HuH-7.5 (cell line): Measurements from ENCODE around the gene LBHD2.
"Not testable (repeated sequence)": the region's sequence is repeated elsewhere in the genome, so short reads cannot be mapped to it uniquely, and the experiment has no call there.

Experiments used
- DNase-seq: peaks from one replicate; pipeline ENCODE4 v3.0.0; 2011; ENCODE audit warnings: low spot score

Gene LBHD2

GRCh38 chr14:103084021-103084919, at the start of gene LBHD2:
Gene LBHD2, plus strand, starts transcription at chr14:103084210. Its CDS starts 1,803 bp downstream, at chr14:103086013.
- no peak for DNase-seq

DNA sequence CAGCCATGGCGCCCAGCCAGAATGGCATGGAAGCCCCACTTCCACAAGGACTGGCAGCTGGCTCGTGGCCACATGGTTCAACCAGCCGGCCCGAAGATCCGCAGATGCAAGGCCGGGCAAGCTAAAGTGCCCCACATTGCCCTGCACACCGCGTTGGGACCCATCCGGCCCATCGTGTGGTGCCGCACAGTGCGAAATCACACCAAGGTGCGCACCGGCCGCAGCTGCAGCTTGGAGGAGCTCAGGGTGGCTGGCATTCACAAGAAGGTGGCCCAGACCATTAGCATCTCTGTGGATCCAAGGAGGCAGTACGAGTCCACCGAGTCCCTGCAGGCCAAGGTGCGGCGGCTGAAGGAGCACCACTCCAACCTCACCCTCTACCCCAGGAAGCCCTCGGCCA, 42.5 kb upstream of the LBHD2 start:
- no peak for DNase-seq

DNA sequence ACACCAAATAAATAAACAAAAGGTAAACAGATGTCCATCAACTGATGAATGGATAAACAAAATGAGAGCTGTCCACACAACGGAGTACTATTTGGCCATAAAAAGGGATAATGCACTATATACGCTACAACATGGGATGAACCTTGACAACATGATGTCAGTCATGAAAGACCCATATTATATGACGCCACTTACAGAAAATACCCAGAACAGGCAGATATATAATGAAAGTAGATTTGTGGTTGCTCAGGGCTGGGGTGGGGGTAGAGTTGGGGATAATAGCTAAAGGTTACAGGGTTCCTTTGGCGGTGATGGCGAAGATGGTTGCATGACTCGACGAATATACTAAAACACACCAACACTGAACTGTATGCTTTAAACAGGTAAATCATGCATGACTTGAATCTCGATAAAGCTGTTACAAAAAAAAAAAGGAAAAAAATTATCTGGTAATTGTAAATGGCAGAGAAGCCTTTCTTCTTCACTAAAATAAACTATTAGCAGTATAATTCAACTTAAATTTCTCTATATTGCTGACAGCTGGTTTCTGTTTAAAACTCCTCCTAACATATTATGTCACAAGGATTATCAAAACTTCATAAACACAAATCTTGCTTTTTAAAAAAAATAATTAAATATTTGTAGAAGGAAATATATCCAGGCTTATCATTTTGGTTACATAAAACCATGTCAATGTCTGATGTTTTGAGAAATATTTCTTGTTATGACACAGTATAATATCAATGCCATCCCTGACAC, 40.6 kb upstream of the LBHD2 start:
- no peak for DNase-seq

DNA sequence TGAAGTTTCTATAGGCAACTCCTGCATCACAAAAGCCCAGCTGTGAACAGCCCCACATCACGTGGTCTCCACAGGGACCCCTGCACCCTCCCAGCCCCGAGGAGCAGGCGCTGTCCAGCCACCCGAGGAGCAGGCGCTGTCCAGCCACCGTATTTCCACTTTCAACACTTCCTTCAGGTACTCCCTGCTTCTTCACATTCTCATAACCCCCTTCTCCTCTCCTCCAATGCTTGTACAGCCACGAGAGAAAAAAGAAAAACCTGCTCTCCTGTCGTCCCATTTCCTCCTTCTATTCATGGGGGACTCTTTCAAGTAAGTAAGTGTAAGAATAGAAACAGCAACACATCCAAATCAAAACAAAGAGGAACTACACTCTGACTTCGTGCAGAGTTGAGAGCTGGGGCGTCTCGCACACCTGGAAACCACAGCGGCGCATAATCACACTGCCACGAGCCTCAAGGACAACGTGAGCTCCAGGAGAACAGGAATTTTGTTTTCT, 38.6 kb upstream of the LBHD2 start:
- DNase-seq: no peak

- not testable (repeated sequence) for DNase-seq
Measured at GRCh38 chr14:103047453-103047852, 36.6 kb upstream of the LBHD2 start.

DNA sequence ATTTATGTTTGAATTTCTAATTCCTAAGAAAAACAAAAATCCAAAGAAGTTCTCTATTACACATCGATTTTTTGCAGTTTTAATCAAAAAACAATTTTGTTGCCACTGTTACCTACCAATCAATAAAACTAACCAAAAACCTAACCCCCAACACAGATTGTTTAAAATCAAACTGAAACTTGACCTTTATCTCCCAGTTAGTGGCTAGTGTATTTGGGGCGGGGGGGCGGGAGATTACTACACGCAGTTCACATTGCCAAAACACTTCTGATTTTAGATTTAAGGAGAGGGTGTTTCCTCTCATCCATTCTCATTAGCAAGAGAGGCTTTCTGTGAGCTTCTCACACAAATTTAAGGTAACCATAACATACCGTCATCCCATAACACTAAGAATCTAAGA, 33.1 kb upstream of the LBHD2 start:
- DNase-seq: no peak

DNA sequence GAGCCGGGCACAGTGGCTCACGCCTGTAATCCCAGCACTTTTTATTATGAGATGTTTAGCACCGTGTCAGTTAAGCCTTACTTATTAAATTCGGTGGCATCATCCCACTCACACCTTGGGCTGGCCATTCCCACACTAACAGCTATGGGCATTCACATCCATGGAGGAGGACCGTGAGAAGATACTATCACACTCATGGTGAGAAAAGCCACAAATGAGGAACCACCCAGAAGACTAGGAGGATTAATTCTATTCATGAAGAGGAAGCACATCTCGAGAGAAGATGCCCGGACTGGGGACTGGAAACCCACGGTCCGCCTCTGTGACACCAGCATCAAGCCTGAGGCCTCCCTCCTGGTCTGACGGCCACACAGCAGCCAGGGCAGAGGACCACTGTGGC, 31.6 kb upstream of the LBHD2 start:
- no peak for DNase-seq

DNA sequence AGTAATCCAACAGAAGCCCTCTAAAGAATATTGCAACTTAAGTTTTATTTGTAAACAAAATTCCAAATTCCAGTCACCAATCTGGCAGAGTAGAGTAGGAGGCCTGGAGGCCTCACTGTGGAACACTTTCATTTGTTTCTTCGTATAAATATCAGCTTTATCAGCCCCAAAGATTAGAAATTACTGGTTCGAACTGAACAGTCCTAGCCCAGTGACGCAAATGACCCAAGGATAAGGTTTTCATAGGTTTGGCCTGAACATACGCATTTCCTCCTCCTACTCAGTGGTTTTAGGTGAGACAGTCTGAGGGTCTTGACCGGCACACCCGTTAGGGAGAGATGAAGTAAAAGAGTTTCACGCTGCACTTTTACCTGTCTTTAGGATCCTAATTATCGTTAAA, 28.3 kb upstream of the LBHD2 start:
- DNase-seq: no peak

- peak; percentile 57 for DNase-seq
Measured at GRCh38 chr14:103056322-103057027, 27.5 kb upstream of the LBHD2 start.

- DNase-seq: no peak
Measured at GRCh38 chr14:103057028-103057371, 27.0 kb upstream of the LBHD2 start.

DNA sequence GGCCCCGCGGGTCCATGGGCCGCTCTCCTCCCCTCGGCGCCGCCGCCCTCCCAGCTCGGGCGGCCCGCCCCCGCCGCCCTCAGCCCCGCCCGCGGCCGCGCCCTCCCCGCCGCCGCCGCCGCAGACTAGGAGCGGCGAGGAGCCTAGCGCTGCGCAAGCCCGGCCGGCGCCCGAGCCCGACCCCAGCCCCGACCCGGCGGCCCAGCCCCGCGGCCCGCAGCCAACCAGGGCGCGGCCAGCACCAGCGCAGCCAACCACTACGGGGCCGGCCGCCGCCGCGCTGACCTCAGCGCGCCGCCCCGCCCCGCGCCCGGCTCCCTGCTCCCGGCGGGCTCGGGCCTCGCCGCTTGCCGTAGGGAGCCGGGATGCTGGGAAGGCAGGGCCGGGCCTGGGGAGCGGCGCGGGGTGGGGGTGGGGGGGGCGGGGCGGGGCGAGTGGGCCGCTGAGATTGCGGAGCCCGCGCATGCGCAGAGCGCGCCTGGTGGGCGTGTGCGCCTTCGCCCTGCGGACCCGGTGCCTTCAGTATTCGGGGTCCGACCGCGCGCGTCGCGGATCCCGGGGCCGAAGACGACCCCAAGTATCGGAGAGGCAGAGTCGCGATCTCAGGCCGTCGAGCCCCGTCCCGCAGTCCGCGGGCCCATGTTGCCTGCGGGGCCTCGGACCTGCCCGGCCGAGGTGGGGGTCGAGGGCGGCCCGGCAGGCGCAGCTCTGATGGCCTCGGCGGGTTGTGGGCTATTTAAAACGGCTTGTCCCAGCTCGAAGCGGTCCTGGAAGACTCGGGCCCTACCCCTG, 26.4 kb upstream of the LBHD2 start, which contains the start of gene CDC42BPB:
TSS of gene CDC42BPB (minus strand) at position 178 of the 792 bp plus-strand sequence. CDS start 376 bp downstream, outside the sequence.
- DNase-seq: peak; percentile 85

DNA sequence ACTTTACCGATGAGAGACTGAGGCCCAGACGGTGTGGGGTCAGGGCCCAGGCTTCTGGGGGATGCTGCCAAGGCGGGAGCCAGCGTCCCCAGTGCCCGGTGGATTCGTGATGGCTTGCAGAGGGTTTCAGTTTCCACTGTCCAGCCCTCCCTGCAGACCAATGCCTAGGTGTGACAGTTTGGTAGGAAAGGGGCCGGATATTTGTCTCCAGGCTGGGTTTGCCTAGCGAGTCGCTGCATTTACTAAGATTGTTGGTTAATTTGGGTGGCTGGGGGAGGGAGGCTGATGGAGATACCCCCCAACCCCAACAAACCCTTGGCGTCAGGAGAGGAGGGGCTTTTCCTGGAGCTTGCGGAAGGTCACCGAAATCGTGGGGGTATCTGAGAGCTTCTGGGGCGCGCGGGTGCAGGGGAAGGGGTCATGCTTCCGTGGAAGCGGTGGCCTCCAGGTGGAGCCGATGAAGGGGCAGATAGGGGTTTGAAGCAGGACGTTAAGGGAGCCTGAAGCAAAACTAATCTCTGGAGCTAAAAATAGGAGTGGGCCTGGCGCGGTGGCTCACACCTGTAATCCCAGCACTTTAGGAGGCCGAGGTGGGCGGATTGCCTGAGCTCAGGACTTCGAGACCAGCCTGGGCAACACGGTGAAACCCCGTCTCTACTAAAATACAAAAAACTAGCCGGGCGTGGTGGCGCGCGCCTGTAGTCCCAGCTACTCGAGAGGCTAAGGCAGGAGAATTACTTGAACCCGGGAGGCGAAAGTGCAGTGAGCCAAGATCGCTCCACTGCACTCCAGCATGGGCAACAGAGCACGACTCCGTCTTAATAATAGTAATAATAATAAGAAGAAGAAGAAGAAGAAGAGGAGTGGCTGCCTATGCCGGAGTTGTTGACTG, 25.6 kb upstream of the LBHD2 start:
- no peak for DNase-seq

DNA sequence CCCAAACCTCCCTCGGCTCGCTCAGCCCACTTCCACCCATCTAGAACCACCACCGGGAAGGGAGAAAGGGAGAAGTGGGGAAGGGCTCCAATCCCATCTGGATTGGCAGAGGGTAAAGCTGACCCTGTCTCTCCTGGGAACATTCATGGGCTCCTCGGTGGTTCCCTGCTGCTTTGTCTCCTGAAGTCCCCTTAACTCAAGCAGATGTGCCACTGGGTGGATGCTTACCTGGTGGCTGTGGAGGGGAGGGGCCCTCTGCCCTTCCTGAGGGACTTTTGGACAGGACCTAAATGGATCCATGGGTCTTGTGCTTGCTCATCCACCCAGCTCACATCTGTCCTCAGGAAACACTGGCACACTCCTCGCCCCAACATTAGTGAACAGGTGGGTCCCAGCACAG, 24.5 kb upstream of the LBHD2 start:
- no peak for DNase-seq

GRCh38 chr14:103061482-103061976, 22.5 kb upstream of the LBHD2 start:
- no peak for DNase-seq

DNA sequence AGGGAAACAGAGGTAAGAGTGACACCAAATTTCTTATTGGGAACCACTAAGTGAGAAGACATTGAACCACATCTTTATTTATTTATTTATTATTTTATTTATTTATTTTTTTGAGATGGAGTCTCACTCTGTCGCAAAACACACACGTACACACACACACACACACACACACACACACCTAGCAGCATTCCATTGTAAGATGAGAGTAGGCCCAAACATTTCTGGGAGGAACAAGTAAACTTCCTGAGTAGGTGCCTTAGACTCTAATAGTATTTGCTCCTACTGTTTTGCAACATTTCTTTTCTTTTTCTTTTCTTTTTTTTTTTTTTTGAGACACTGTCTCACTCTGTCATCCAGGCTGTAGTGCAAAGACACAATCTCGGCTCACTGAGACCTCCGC, 19.6 kb upstream of the LBHD2 start:
- DNase-seq: no peak

DNA sequence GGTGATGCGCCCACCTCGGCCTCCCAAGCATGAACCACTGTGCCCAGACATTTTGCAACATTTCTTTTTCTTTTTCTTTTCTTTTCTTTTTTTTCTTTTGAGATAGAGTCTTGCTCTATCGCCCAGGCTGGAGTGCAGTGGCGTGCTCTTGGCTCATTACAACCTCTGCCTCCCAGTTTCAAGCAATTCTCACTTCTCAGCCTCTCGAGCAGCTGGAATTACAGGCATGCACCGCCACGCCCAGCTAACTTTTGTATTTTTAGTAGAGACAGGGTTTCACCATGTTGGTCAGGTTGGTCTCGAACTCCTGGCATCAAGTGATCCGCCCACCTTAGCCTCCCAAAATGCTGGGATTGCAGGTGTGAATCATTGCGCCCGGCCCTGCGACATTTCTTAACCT, 19.0 kb upstream of the LBHD2 start:
- DNase-seq: no peak

DNA sequence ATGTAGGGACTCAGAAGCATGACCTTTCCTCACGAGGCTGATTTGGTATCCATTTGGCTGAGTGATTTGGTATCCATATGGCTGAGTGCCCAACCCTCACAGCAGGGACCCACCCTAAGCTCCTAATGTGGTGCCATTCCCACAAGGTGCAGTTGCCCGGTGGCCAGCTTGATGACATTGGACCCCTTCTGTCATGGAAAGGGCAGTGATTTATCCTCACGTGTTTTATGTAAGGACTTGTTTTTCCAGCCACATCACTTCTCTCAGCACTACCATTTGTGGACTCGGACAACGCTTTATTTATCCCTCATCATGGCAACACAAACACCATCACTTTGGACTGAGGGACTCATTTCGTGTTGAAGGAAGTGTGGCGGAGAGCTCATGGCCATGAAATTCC, 18.1 kb upstream of the LBHD2 start:
- no peak for DNase-seq

GRCh38 chr14:103066399-103066798, 17.6 kb upstream of the LBHD2 start:
- DNase-seq: no peak

- DNase-seq: no peak
Measured at GRCh38 chr14:103067231-103067954, 16.6 kb upstream of the LBHD2 start.
